Stimulated activated CD8-positive, alpha-beta memory T cell treated with anti-CD3 and anti-CD28 coated beads, Interleukin-7, amount 100 ng/mL, for 1 hour (primary cell): ENCODE results near the gene NEUROG3.

Experiments
- DNase-seq, 2 donors: peaks; one replicate each; pipeline ENCODE4 v3.0.0-alpha.2; 2020; ENCODE audit warnings: low read depth in 2 of 2

NEUROG3 gene

GRCh38 chr10:69573056-69573806 lies at the start of gene NEUROG3:
NEUROG3 (minus strand) TSS chr10:69573422; CDS start chr10:69573043, 379 bp downstream.
- no peak for DNase-seq

GRCh38 chr10:69620625-69621024 lies 47.4 kb upstream of the NEUROG3 start:
- no peak for DNase-seq

- no peak for DNase-seq
These were observed 46.4 kb upstream of the NEUROG3 start for GRCh38 chr10:69619626-69620025.

GRCh38 chr10:69618746-69619145 lies 45.5 kb upstream of the NEUROG3 start:
- DNase-seq, result no peak

- DNase-seq, result no peak
These were observed 43.1 kb upstream of the NEUROG3 start for GRCh38 chr10:69616358-69616757.

- DNase-seq, result no peak
These were observed 40.9 kb upstream of the NEUROG3 start for GRCh38 chr10:69614130-69614529.

GRCh38 chr10:69612760-69613159 lies 39.5 kb upstream of the NEUROG3 start:
- DNase-seq, result no peak

- no peak for DNase-seq
These were observed 35.9 kb upstream of the NEUROG3 start for GRCh38 chr10:69609077-69609476.

- DNase-seq, result no peak
These were observed 27.6 kb upstream of the NEUROG3 start for GRCh38 chr10:69600761-69601330.

- no peak for DNase-seq
These were observed 15.1 kb upstream of the NEUROG3 start for GRCh38 chr10:69588358-69588757.

- DNase-seq, result no peak
These were observed 11.4 kb upstream of the NEUROG3 start for GRCh38 chr10:69584624-69585023.

- no peak for DNase-seq
These were observed 9.9 kb upstream of the NEUROG3 start for GRCh38 chr10:69583106-69583505.

GRCh38 chr10:69580435-69580834 lies 7.2 kb upstream of the NEUROG3 start:
- DNase-seq, result no peak

- DNase-seq, result no peak
These were observed 6.3 kb upstream of the NEUROG3 start for GRCh38 chr10:69579464-69580060.

GRCh38 chr10:69578508-69578991 lies 5.3 kb upstream of the NEUROG3 start:
- no peak for DNase-seq

- DNase-seq, result no peak
These were observed 4.3 kb upstream of the NEUROG3 start for GRCh38 chr10:69577268-69578232.

- no peak for DNase-seq
These were observed 3.3 kb upstream of the NEUROG3 start for GRCh38 chr10:69576334-69577011.

GRCh38 chr10:69575164-69575722 lies 2.0 kb upstream of the NEUROG3 start:
- DNase-seq, result no peak

- no peak for DNase-seq
These were observed 1.4 kb upstream of the NEUROG3 start for GRCh38 chr10:69574571-69574978.

- DNase-seq, result no peak
These were observed 815 bp downstream of the NEUROG3 start for GRCh38 chr10:69572159-69573055.
